HG03139 (cell line): ENCODE results near the gene FBXL5.
"Not testable (repeated sequence)": the region's sequence is repeated elsewhere in the genome, so short reads cannot be mapped to it uniquely, and the experiment has no call there.

ENCODE experiments used
- ATAC-seq: cut with Tn5 transposase; IDR thresholded peaks from one replicate; pipeline ENCODE4 v1.9.1; 2021; ENCODE audit not compliant: unreplicated experiment

The FBXL5 gene

DNA sequence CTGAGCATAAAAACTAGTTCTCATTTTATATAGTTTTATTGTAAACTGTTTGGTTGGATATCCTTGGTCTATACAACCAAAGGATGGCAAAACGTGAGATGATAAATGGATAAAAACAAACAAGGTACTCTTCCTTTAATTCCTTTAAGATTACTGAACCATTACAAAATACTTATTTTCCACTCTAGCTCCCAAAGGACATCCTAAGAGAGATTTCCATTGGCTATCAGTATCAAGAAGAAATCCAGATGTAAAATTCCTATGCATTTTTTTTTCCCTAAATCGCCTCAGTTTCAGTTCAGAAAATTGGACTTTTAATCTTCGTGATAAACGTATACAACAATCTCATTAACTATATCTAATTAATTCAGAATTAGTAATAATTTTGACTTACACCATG is 2.3 kb downstream of the FBXL5 start:
- ATAC-seq = no peak

- no peak for ATAC-seq
Observed at GRCh38 chr4:15652191-15652590, 3.0 kb downstream of the FBXL5 start.

GRCh38 chr4:15651676-15652075 is 3.5 kb downstream of the FBXL5 start:
- ATAC-seq = no peak

DNA sequence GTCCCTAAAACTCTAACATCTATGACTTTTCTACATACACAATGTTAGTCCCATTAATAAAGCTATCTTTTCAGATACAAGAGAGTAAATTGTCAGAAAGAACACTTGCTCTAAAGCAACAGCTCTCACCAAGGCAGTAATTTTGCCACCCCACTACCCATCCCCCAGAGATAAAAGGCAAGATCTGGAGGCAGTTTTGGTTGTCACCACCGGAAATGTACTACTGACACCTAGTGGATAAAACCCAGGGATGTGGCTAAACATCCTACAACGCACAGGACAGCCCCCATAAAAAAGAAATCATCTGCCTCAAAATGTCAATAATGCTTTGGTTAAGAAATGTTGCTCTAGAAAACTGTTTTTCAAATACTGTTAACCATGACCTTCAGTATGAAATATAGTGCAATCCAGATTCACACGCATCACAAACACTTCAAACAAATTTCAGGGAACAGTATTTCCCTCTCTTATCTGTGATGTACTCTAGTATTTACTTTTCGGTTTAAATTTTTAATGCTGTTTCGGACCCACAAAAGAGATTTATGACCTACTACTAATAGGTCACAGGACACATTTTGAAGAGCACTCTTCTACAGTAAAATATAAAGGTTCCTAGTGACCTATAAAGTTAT is 5.1 kb downstream of the FBXL5 start:
- ATAC-seq = peak; percentile 48

DNA sequence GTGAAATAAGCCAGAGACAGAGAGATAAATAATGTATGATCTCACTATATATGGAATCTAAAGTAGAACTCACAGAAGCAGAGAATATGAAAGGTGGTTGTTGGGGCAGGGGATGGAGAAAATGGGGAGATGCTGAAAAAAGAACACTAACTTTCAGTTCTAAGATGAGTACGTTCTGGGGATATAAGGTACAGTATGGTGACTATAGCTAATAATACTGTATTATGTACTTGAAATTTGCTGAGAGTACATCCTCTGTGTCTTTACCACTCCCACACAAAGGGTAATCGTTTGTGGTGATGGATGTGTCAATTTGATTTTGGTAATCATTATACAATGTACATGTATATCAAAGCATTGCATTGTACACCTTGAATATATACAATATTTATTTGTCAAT is 6.6 kb downstream of the FBXL5 start:
- ATAC-seq = peak; percentile 40

GRCh38 chr4:15638418-15638817 is 16.7 kb downstream of the FBXL5 start:
- ATAC-seq = no peak

GRCh38 chr4:15636818-15637217 is 18.3 kb downstream of the FBXL5 start:
- ATAC-seq = no peak

DNA sequence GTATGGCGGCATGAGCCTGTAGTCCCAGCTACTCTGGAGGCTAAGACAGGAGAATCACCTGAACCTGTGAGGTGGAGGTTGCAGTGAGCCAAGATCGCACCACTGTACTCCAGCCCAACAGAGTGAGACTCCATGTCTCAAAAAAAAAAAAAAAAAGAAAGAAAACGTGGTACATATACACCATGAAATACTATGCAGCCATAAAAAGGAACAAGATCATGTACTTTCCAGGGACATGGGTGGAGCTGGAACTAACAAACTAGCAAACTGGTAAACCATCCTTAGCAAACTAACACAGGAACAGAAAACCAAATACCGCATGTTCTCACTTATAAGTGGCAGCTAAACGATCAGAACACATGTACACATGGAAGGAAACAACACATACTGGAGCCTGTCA is 37.8 kb downstream of the FBXL5 start:
- ATAC-seq = not testable (repeated sequence)

GRCh38 chr4:15614891-15615290 is 40.3 kb downstream of the FBXL5 start:
- not testable (repeated sequence) for ATAC-seq

GRCh38 chr4:15612136-15612535 is 43.0 kb downstream of the FBXL5 start:
- no peak for ATAC-seq

- ATAC-seq = no peak
Observed at GRCh38 chr4:15610855-15611254, 44.3 kb downstream of the FBXL5 start.

DNA sequence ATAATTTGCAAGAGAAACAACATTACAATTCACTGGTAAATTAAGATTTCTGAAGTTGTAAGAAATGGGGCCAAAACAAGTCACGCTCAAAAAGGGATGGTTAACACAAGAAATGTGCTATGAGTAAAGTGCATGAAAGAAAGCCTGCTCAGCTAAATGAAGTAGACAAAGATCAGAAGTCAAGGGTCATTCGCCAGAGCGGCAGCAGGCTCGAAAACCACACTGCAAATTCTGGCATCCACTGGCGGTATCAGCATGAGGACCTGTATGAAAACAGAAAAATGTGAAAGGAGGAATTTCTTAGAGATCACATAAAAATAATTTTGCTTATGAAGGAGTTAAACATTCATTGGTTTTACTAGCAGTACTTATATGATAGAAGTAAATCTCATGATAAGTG is 49.6 kb downstream of the FBXL5 start:
- ATAC-seq = no peak

DNA sequence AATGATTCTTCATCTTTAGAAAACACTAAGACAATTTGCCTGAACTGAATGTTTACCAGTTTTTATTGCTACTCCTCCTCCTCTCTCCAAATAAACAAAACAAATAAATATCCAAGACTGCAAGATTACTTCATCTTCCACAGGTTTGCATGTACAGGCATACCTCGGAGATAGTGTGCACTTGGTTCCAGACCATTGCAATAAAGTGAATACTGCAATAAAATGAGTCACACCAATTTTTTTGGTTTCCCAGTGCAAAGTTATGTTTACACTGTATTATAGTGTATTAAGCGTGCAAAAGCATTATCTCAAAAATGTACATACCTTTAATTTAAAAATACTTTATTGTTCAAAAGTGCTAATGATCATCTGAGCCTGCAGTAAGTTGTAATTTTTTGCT is 53.3 kb downstream of the FBXL5 start:
- ATAC-seq = no peak

DNA sequence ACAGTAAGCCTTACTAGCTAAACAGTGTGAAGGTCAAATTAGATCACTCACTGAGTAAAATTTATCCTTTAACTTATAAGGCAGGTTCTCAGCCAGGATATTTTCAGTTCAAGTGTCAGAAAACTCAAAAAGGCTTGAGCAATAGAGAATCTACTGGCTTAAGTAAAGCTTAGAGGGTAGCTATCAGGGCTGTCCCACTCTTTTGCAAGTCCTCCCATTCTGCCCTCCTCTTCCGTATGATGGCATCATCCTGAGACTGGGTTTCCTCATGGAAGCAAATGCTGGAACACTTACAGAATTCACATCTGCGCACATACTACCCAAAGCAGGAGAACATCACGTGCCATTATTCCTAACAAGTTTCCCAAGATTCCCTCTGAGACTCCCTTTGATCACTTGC is 55.0 kb downstream of the FBXL5 start:
- no peak for ATAC-seq

DNA sequence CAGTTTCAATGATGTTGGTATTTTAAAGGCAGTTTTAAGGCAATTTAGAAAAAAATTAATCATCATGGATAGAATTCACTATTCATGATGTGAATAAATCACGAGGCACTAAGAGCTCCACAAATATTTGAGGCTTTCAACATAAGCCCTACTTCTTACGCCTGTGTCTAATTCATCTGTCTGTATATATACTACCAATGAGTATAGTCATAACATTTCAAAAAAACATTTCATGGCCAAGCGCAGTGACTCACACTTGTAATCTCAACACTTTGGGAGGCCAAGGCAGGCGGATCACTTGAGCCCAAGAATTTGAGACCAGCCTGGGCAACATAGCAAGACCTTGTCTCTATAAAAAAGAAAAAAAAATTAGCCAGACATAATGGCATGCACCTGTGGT is 56.5 kb downstream of the FBXL5 start:
- no peak for ATAC-seq

DNA sequence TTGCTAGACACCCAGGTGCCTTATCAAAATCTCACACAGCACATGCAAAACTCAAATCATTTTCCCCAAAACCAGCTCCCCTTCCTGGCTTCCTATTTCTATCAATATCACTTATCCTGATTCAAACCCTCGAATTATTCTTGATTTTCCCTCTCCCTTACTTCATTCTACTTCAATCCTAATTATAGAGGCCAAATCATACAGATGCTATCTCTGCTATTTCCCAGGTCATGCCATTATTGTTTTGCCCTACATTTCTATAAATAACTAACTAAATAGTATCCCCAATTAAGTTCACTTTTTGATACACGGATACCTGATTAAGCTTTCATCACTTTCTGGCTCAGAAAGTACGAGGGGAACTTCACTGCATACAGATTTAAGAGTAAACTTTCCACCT is 62.4 kb downstream of the FBXL5 start:
- ATAC-seq = no peak

DNA sequence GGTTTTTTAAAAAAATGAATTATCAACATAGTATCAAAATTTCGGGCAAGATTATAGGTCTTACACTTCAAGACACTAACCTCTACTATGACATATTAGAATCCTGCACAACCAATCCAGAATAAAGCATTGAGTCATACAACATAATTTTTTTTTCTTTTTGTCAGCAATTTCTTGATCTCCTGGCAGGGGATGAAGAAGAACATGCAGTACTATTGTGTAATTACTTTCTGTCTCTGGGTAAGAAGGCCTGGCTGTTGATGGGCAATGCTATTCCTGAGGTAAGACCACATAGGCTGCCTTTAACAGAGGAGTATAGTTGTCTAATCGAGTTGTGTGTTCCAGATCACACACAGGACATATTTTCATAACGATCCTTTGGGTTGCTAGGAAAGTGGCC is 67.5 kb downstream of the FBXL5 start:
- ATAC-seq = no peak

DNA sequence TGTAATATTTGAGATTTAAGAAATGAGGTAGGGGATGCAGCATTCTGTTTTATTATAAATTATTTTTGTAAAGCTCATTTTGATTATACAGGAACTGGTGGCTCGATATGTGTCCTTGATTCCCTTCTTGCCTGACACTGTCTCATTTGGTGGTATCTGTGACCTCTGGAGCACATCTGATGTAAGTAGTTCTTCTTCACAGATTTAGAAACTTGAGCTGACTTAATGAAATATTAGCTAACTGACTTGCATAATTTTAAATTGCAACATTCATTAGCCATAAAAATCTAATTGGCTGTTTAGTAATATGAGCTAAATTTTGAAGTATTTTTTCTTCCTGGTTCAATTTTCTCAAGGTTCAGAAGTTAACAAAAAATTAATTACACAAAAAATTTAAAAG is 69.1 kb downstream of the FBXL5 start:
- no peak for ATAC-seq

DNA sequence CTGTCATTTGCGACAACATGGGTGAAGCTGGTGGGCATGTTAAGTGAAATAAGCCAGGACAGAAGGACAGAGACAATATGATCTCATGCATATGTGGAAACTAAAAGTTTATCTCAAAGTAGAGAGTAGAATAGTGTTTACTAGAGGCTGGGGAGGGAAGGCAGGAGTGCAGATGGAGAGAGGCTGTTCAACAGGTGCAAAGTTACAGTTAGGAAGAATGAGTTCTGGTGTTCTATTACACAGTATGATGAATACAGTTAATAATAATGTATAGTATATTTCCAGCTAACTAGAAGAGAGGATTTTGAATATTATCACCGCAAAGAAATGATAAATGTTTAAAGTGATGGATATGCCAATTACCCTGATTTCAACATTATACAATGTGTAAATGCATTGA is 69.8 kb downstream of the FBXL5 start:
- ATAC-seq = no peak

DNA sequence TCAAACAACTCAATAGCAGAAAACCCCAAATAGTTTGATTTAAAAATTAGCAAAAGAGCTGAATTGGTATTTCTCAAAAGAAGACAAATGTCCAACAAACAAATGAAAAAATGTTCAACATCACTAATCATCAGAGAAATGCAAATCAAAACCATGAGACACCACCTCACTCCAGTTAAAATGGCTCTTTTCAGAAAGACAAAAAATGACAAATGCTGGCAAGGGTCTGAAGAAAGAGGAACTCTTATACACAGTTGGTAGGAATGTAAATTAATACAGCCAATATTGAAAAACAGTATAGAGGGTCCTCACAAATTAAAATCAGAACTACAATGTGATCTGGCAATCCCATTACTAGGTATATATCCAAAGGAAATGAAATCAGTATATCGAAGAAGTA is 70.4 kb downstream of the FBXL5 start:
- no peak for ATAC-seq

DNA sequence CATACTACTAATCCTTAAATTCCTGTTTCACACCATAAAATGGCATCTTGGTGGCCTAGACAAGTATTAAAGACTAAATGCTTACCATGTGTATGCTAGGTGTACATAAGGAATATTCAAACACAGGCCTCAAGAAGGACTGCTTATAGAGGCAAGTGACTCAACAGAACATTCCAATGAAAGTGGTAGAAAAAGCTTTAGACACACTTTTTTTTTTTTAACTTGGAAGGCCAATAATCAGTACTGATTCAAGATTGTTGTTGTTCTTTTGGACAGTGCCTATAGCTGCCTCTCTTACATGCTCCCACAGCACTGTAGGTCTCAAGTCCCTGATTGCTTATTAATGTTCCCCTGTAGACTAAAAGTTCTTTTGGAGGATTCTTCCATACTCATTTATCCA is 77.6 kb downstream of the FBXL5 start:
- no peak for ATAC-seq

- ATAC-seq = no peak
Observed at GRCh38 chr4:15575966-15576365, 79.2 kb downstream of the FBXL5 start.

- ATAC-seq = no peak
Observed at GRCh38 chr4:15569746-15570145, 85.4 kb downstream of the FBXL5 start.

DNA sequence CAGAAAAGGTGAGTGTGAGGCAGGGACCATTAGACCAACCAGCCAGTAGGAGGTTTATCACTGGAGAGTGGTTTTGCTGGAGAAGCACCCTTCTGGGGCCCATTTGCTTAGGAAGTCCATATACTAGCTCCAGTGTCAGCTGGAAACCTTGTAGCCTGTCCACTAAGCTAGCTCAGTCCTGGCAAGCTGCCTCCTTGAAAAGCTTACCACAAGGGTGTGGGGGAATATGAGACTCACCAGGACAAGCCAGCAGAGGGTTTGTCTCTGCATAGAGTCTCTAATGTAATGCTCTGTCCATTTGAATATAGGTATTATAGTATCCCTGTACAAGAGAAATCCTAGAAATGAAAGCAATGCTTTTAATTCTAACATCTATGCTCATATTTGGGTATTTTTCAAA is 86.3 kb downstream of the FBXL5 start:
- no peak for ATAC-seq
